Kidney epithelial cell (primary cell): ENCODE data around the gene CUX1. TPM values are rescaled to one million over a fixed set of nuclear protein-coding genes. Genes with fewer than 3 reads are reported as not detected.

Experiments used
- DNase-seq: peaks from one replicate; pipeline ENCODE4 v3.0.0-alpha.2; 2010; ENCODE audit warnings: low read depth
- H3K27me3 ChIP-seq: 2 replicates; pipeline ENCODE4 v1.6.0; 2011; ENCODE audit warnings: low read length; ENCODE audit not compliant: control insufficient read depth, insufficient read depth
- H3K36me3 ChIP-seq: 2 replicates; pipeline ENCODE4 v1.5.1; 2011; ENCODE audit warnings: low read length; ENCODE audit not compliant: control insufficient read depth, insufficient read depth
- H3K4me3 ChIP-seq: 2 replicates; pipeline ENCODE4 v1.5.1; 2011; ENCODE audit warnings: low read depth, mild to moderate bottlenecking, control low read depth, low read length
- CTCF ChIP-seq: IDR thresholded peaks from 2 replicates; pipeline ENCODE4 v1.5.1; 2011; ENCODE audit warnings: mild to moderate bottlenecking, moderate library complexity, low read length, control low read depth, inconsistent platforms; ENCODE audit not compliant: insufficient read depth, poor library complexity, severe bottlenecking
- total RNA-seq: library from RNA; depleted of rRNA; stranded (reverse); fragments of >200 nt; gene quantifications from 2 replicates; pipeline ENCODE4 v1.2.3, GENCODE V29; 2015

The CUX1 gene
- total RNA-seq, 1 donor from 2014 or later: 56.7 TPM

GRCh38 chr7:101804967-101805366 lies 12.5 kb upstream of the CUX1 start:
- TF ChIP-seq CTCF: peak; percentile 45
- Histone ChIP-seq H3K36me3 (no peaks in the 10 kb centered on the region), H3K27me3 (peaks cover 18% of the 10 kb centered on the region), H3K4me3 (no peak overlapping the region)
- no peak for DNase-seq

GRCh38 chr7:101812595-101812994 lies 4.8 kb upstream of the CUX1 start:
- no peak for TF ChIP-seq CTCF
- no peak for DNase-seq

GRCh38 chr7:101813402-101814019 lies 3.9 kb upstream of the CUX1 start:
- Histone ChIP-seq H3K27me3 (no peaks in the 10 kb centered on the region), H3K4me3 (no peak overlapping the region), H3K36me3 (no peaks in the 10 kb centered on the region)
- DNase-seq: no peak
- no peak for TF ChIP-seq CTCF

More at GRCh38 chr7:101812595-101812994, 4.8 kb upstream of the CUX1 start:
- Histone ChIP-seq H3K27me3 (no peaks in the 10 kb centered on the region), H3K36me3 (no peaks in the 10 kb centered on the region), H3K4me3 (no peak overlapping the region)

GRCh38 chr7:101814081-101814990 lies 3.1 kb upstream of the CUX1 start:
- peak overlapping the region; percentile 73 for H3K4me3 ChIP-seq
- peak; percentile 0 for TF ChIP-seq CTCF
- no peaks in the 10 kb centered on the region for H3K36me3 ChIP-seq
- no peaks in the 10 kb centered on the region for H3K27me3 ChIP-seq
- DNase-seq: no peak

- no peak for DNase-seq
- H3K27me3 ChIP-seq: no peaks in the 10 kb centered on the region
- TF ChIP-seq CTCF: no peak
- H3K36me3 ChIP-seq: no peaks in the 10 kb centered on the region
- peak overlapping the region; percentile 73 for H3K4me3 ChIP-seq
Measured at GRCh38 chr7:101814991-101815825, 2.2 kb upstream of the CUX1 start.
